GM19099 (cell line): ENCODE results near the gene JSRP1.

Source experiments
- POLR2A ChIP-seq: IDR thresholded peaks from 3 replicates; pipeline ENCODE4 v1.6.1; 2011; ENCODE audit warnings: low read depth; ENCODE audit not compliant: insufficient read length; ENCODE audit errors: extremely low read depth

The JSRP1 gene

DNA sequence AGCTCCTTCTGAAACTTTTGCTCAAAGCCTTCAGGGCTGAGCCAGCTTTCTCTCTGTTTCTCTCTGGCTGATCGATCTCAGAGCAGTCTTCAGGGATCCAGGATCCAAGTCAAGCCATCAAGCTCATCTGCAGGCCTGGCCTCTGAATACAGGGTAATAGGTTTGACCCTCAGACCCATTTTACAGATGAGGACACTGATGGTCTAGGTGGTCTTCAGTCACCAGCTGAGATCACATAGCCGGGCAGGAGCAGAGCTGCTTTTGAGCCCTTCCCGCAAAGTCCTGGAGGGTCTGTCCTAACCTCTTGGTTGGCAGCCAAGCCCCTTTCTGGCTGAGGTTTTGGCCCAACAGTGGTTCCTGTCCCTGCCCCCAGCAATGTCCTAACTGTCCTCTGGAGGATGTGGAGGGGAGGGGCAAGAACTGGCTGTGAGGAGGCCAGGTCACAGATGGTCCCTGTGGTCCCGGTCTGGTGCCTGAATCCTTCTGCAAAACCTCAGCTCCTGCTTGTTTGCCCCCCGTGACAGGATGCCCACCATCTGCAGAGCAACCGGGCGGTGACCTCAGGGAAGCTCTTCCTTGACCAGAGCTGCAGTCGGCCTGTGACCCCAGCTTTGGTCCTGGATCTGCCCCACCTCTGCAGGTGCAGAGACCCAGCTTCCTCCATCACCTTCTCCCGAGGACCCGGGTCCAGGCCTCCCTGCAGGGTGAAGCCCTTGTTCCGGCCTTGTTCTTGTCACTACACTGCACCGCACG lies 31.5 kb upstream of the JSRP1 start:
- TF ChIP-seq POLR2A = no peak

DNA sequence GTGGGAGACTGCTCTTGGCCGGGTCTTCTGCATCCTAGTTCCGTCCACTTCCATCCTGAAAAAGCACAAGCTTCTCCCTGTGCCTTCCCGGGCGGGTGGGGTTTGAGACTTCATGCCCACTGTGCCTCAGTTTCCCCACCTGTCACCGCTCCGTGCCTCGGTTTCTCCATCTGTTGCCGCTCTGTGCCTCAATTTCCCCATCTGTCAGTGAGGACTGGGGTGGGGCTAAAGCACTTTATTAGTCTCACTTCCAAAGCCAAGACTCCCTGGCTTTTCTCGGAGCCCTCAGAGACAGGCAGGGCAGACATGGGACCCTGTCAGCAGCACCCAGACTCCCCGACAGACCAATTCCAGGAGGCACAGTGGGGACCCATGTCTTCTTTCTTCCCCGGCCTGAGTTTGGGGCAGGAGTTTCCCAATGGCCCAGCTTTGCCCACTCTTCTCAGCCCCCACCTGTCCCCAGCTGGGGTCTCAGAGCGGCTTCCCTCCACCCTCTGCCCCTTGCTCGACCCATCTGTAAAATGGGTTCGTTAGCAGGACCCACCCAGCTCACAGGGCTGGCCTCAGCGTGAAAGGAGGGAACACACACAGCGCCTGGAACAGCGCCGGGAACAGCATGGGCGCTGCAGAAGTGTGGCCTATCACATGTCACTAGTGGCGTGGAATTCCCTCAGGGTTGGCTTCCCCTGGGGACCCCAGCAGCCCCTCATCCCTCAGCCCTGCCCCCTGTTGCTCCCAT lies 30.4 kb upstream of the JSRP1 start:
- TF ChIP-seq POLR2A = no peak

DNA sequence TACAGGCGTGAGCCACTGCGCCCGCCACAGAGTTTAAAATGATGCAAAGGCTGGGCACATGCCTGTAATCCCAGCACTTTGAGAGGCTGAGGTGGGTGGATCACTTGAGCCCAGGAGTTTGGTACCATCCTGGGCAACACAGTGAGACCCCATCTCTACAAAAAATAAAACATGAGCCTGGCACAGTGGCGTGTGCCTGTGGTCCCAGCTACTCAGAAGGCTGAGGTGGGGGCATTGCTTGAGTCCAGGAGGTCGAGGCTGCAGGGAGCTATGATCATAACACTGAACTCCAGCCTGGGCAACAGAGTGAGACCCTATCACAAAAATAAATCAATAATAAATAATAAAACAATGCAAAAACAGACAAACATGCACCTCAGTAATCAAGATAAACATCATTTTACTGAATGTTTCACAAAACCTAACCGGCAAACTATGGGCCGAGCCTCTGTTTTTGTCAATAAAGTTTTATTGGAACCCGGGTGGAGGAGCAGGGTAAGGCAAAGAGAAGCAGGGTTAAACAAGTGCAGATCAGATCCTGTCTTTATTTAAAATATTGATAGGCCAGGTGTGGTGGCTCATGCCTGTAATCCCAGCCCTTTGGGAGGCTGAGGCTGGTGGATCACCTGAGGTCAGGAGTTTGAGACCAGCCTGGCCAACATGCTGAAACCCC lies 27.8 kb upstream of the JSRP1 start:
- no peak for TF ChIP-seq POLR2A

DNA sequence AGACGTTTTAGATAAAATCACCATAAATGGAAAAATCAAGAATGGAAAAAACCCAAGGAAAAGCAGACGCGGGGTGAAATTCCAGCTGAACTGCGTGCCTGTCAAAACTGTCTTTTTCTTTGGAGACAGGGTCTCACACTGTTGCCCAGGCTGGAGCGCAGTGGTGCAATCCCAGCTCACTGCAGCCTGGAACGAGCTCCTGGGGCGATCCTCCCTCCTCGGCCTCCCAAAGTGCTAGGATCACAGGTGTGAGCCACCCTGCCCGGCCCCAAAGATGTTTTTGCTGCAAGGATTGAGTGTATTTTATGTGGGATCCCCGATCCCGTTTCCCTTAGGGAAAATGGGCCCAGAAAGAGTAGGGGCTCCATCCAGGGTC lies 26.6 kb upstream of the JSRP1 start:
- no peak for TF ChIP-seq POLR2A

DNA sequence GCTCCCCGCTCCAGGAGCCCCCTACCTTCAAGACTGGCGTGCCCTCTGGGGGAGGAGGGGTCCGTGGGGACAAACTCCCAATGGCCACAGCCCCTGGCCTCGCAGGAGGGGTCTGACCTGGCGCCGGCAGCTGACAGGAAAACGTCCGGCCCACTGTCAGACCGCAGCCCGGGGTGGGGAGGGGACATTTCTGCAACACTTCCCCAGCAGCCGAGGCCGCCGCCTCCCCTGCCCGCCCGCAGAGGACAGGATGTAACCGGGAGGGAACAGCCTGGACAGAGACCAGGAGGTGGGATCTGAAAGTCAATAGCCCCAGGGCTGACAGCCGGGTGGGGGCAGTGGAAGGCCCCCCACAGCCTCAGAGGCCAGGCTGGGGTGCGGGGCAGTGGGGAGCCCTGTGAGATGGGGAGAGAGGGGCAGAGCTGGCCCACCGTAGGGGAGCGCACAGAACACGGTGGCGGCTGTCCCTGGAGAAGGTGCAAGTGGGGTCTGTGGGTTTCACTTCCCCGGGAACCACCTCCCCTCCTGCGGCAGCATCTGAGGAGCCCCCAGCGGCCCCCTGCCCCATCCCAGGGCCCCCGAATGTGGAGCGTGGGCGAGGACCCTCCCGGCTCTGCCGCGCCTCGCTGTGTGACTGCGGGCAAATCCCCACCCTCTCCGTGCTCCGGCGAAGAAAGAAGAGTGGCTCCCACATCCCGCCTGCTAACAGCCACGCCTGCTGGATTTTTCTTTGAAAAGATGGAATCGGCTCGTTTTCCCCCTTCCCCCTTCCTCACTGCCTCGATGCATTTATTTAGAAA lies 26.0 kb upstream of the JSRP1 start, which contains the start of gene PEAK3:
TSS of gene PEAK3 (minus strand) at position 114 of the 800 bp plus-strand sequence. CDS start 1,244 bp downstream, outside the sequence.
- TF ChIP-seq POLR2A = no peak

DNA sequence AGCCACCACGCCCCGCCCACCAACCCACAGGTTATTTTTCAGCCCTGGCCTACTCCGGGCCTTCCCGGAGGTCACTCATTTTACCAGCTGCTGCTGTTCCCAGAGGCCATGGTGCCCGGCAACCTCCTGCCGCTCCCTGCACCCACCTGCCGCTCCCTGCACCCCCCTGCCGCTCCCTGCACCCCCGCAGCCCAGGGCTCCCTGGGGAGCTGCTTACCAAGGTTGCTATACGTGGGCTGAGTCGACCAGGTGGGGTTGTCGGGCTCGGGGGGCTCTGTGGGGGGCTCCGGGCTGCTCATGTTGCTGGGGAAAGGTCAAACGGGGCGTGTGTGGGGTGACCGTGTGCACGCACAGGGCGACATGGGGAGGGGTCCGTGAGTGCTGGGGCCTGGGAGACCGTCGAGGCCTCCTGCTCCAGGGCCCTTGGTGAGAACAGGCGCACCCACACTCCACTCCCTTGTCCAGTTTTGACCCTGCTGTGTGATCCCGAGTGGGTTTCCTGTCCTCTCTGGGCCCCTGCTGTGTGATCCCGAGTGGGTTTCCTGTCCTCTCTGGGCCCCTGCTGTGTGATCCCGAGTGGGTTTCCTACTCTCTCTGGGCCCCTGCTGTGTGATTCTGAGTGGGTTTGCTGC lies 24.5 kb upstream of the JSRP1 start:
- no peak for TF ChIP-seq POLR2A

DNA sequence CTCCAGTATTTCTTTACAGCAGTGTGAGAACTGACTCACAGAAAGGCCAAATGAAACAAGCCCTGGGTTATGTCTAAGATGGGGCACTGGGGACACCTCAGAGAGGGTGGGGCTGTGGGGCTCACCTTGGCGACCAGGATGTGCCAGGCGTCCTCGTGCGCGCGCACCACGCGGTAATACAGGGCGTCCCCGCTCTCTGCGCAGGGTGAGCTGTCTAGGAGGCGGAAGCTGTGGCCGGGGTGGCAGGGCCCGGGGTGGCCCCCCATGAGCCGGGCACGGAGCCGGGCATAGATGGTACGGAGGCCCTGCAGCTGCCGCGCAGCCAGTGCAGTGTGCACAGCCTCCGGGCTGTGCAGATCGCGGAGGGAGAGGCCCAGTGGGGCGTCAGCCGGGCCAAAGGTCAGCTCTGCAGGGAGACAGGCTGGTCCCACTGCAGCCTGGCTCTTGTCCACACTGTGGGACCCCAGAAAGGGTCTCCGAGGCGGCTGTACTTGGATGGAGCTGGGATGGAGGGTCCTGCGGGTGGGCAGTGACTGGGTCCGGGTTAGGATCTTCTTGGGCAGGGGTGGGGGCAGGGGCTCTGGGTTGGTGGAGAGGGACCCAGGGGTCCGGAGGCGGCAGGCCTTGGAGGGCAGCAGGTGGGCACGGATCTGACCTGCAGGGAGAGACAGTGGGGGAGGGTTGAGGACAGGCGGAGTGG lies 22.4 kb upstream of the JSRP1 start:
- no peak for TF ChIP-seq POLR2A

DNA sequence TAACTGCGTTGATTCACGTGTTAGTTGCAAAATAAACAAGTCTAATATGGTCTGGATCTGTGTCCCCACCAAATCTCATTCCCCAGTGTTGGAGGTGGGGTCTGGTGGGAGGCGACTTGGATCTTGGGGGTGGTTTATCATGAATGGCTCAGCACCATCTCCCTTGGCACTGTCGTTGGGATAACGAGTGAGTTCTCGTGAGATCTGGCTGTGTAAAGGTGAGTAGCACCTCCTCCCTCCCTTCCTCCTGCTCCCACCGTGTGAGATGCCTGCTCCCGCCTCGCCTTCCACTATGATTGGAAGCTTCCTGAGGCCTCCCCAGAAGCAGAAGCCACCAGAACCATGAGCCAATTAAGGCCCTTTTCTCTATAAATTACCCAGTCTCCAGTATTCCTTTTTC lies 20.9 kb upstream of the JSRP1 start:
- TF ChIP-seq POLR2A = no peak

DNA sequence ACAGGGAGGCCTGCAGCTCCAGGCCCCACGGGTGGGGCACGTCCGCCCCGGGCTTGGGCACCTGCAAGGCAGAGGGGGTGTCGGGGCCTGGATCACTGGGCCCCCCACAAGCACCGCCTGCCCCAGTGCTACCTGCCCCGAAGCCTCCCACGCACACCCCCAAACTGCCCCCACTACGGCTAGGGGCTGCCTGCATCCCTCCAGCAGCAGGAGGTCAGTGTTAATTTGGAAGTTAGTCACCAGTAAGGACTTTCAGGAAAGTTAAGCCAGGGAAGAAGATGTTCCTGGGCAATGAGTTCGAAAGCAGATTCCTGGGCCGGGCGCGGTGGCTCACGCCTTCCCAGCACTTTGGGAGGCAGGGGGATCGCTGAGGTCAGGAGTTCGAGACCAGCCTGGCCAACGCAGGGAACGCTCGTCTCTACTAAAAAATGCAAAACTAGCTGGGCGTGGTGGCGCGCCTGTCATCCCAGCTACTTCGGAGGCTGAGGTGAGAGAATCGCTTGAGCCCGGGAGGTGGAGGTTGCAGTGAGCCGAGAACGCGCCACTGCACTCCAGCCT lies 20.3 kb upstream of the JSRP1 start:
- TF ChIP-seq POLR2A = no peak

DNA sequence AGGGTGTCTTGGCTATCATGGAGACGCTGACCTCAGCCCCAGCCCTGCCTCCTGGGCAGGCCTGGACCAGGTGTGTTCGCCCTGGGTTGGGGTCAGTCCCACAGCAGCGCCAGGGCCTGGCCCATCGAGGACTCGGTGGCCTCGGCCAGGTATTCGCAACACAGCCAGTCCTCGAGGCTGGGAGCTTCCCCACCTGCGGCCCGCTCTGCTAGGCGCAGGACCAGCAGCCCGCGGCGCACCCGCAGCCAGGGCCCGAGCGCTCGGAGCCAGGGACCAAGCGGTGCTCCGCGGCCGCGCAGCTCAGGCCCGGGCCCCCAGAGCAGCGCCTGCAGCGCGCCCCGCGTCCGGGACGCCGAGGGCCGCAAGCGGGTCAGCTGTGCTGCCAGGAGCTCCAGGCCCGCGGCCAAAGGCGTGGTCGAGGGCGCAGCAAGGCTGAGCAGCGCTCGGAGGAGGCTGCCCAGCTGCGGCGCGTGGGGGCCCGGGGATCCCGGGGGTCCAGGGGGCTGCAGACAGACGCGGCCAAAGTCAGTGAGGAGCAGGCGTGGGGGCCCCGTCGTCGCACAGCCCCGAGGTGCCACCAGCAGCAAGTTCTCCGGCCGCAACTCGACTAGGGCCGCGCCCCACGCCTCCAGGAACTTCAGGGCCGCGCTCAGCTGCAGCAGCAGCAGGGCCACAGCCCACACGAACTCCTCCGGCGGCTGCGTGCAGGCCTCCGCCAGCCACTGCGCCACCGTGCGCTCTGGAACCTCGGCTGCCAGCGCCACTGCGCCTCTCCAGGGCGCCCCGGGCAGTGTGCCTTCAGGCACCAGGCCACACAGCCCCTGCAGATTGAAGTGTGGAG lies 19.6 kb upstream of the JSRP1 start:
- TF ChIP-seq POLR2A = no peak

DNA sequence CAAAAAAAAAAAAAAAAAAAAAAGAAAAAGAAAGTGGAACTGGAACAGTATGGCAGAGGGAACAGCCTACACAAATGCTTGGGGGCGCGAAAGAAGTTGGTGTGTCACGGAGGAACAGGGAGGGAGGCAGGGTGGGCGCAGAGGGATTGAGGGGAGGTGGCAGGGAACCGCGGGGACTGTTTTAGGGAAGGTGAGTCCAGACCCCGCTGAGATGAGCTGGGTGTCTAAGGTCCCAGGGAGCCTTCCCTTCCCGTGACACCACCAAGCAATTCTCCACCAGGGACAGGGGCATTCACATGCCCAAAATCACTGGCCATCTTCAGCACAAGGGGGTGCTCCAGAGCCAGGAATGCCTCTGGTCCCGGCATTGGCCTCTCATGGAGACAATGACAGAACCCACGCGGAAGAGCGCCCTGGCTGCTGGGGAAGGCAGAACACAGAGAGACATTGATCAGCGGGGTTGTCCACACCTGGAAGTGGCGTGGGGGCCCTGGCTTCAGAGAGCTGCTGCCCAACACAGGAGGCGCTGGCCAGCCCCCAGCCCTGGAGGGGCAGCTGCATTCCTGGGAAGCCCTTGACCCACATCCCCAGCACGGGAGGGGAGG lies 18.8 kb upstream of the JSRP1 start:
- TF ChIP-seq POLR2A = no peak

DNA sequence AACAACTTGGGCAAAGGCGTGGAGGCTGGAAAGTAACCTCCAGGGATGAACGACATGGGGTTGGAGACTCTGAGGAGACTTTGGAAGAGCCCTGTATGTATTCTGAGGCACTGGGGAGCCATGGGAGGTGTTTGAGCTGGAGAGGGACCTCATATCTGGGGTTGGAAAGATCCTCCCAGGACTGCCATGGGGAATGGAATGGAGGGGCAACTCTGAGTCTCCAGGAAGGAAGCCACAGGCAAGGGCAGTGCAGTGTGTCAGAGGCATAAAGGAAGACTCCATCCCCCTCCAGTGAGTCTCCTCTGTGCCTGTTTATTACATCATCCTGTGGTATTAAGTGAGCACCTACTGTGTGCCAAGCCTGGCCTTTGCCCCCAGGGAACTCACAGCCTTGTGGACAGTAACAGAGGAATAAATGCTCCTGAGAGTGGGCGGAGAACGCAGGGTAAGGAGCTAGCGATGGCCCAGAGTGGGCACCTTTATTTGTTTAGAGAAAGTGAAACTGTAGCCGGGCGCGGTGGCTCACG lies 18.0 kb upstream of the JSRP1 start:
- no peak for TF ChIP-seq POLR2A

DNA sequence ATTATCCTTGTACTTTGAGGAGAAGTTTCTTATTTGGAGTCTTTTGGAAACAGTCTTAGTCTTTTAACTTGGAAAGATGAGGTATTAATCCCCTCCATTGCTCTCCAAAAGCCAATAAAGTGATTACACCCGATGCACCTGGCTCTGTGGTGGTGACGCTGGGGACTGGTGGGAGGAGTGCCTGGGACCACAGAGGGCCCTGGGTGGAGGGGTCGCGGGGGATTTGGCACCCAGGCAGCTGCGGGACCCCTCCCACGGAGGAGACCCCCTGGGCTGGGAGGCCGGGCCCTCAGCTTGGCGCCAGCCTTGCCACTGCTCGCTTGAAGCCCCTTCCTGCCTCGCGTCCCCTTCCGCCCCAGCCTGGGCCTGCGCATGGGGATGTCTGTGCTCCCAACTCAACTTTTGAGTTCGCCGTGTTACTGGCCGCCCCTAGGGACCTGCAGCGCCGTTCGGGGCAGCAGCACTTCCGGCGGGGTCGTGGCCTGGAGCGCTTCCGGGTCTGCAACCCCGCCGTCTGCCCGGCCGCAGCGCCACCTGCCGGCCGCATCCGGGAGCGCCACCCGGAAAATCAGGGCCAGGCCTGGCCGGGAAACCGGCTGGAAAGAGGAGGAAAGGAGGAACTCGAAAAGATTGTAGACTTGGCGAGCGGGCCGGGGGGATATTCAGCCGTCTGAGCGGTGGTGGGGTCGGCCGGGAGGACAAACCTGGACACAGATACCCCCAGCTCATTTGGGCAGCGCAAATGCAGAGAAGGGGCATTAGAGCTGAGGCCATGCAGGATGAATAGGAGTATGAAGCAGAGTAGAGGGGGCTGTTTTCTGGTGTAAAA lies 17.4 kb upstream of the JSRP1 start:
- peak; percentile 41 for TF ChIP-seq POLR2A
